Sigmoid colon (tissue), 7 donors: ENCODE results near the gene FCHO2. TPM values are rescaled to one million over a fixed set of nuclear protein-coding genes. Genes with fewer than 3 reads are reported as not detected.

ENCODE experiments used
- DNase-seq: peaks from one replicate; pipeline ENCODE4 v3.0.0-alpha.2; 2019
- H3K27ac ChIP-seq, 4 donors: fragments of 200-600 bp; sonication (generic); one replicate each; pipeline ENCODE4 v1.5.1; 2016 to 2019; ENCODE audit warnings: mild to moderate bottlenecking in 1 of 4
- H3K27me3 ChIP-seq, 3 donors: fragments of 200-600 bp; sonication (generic); one replicate each; pipeline ENCODE4 v1.5.1; 2019; ENCODE audit warnings: mild to moderate bottlenecking in 1 of 3
- H3K36me3 ChIP-seq, 4 donors: fragments of 200-600 bp; sonication (generic); one replicate each; pipeline ENCODE4 v1.5.1; 2016 to 2019
- H3K4me1 ChIP-seq, 4 donors: fragments of 200-600 bp; sonication (generic); one replicate each; pipeline ENCODE4 v1.5.1; 2017 to 2019
- H3K4me3 ChIP-seq, 4 donors: fragments of 200-600 bp; sonication (generic); one replicate each; pipeline ENCODE4 v1.5.1; 2017 to 2019; ENCODE audit warnings: mild to moderate bottlenecking in 2 of 4, moderate library complexity in 1 of 4
- H3K9me3 ChIP-seq, 4 donors: fragments of 200-600 bp in 3 of 4; sonication (generic) in 3 of 4; one replicate each; pipeline versions ENCODE4 v1.5.1 to v1.6.1; 2013 to 2019
- EP300 ChIP-seq, 4 donors: sonication (generic); formaldehyde crosslinking; IDR thresholded peaks; one replicate each; pipeline ENCODE4 v1.6.1; 2017; ENCODE audit warnings: antibody characterized with exemption in 4 of 4
- POLR2A ChIP-seq, 2 donors: fragments of 450-650 bp; IDR thresholded peaks; one replicate each; pipeline ENCODE4 v1.6.1; 2016; ENCODE audit warnings: antibody characterized with exemption in 2 of 2, mild to moderate bottlenecking in 2 of 2, moderate library complexity in 2 of 2
- POLR2AphosphoS5 ChIP-seq, 4 donors: sonication (generic); formaldehyde crosslinking; IDR thresholded peaks; one replicate each; pipeline ENCODE4 v1.6.1; 2017; ENCODE audit warnings: antibody characterized with exemption in 4 of 4
- WGBS, 2 donors: extraction: QIAGEN DNeasy Blood & Tissue Kit; methylation state at CpG; one replicate each; pipeline ENCODE4 v1.1.7; 2013; 5-methylcytosine and 5-hydroxymethylcytosine counted together
- intact Hi-C: fragments of 100-400 bp; cut with DNase I; formaldehyde crosslinking; loops from one replicate; pipeline ENCODE4 v1.15.1; 2023
- polyA plus RNA-seq, 3 donors: library from polyadenylated mRNA; stranded (reverse); fragments of 200-250 nt; gene quantifications; one replicate each; pipeline ENCODE4 v1.2.3, GENCODE V29; 2013
- total RNA-seq, 4 donors: library from RNA; depleted of rRNA; stranded (reverse); fragments of >200 nt; gene quantifications; one replicate each; pipeline ENCODE4 v1.1.0, GENCODE V29; 2016
- TF ChIP-seq, protein P1 (sequence below), 4 experiments: fragments of 450-650 bp in 3 of 4; fragments of 200-600 bp in 1 of 4; IDR thresholded peaks; one replicate each; pipeline ENCODE4 v1.5.1; 2016 to 2019; ENCODE audit warnings: antibody characterized with exemption in 4 of 4, mild to moderate bottlenecking in 3 of 4, moderate library complexity in 2 of 4
- donor health status: healthy with polysubstance abuse.
- donor health status: Bipolar disorder and iron deficiency.
- donor health status: healthy.

The FCHO2 gene
- total and polyA plus RNA-seq, 7 donors: 9.5 to 40.3 (median 36.0) TPM

DNA sequence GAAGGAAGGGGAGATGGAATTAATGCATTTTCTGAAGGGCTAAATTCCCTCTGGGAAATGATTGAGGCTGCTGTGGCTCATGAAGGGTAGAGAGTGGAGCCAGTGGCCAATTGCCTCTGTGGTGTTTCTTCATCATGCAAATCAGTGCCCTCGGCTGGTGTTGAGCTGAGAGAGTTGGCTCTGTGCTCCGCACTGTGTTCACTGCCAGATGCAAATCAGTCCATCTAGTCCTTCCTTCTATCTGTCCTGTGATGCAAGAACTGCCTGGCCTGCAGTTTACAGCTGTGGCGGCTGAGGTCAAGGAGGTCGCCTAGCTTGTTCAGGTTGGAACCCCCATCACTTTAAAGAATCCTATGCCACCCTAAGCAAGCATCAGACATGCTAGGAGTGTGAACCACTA is 170.5 kb downstream of the FCHO2 start:
- no peaks in the 10 kb centered on the region for H3K36me3 ChIP-seq
- peaks cover 3 to 26% (median 17%) of the 10 kb centered on the region in 3 donors for H3K27me3 ChIP-seq
- WGBS, 2 donors: 76 to 85% methylated on average over 4 of the region's 4 CpGs
- H3K4me3 ChIP-seq: no peak overlapping the region
- intact Hi-C loops: no loop called here
- no peaks in the 10 kb centered on the region for H3K4me1 ChIP-seq
- no peak overlapping the region for H3K27ac ChIP-seq
- H3K9me3 ChIP-seq: no peaks in the 10 kb centered on the region
- no peak for DNase-seq
- TF ChIP-seq EP300 (IDR thresholded peaks at IDR 0.05) (no peak), POLR2A (IDR thresholded peaks at IDR 0.05) (no peak), POLR2AphosphoS5 (IDR thresholded peaks at IDR 0.05) (no peak)
- TF ChIP-seq, protein P1, sequence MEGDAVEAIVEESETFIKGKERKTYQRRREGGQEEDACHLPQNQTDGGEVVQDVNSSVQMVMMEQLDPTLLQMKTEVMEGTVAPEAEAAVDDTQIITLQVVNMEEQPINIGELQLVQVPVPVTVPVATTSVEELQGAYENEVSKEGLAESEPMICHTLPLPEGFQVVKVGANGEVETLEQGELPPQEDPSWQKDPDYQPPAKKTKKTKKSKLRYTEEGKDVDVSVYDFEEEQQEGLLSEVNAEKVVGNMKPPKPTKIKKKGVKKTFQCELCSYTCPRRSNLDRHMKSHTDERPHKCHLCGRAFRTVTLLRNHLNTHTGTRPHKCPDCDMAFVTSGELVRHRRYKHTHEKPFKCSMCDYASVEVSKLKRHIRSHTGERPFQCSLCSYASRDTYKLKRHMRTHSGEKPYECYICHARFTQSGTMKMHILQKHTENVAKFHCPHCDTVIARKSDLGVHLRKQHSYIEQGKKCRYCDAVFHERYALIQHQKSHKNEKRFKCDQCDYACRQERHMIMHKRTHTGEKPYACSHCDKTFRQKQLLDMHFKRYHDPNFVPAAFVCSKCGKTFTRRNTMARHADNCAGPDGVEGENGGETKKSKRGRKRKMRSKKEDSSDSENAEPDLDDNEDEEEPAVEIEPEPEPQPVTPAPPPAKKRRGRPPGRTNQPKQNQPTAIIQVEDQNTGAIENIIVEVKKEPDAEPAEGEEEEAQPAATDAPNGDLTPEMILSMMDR (IDR thresholded peaks at IDR 0.05): no peak

DNA sequence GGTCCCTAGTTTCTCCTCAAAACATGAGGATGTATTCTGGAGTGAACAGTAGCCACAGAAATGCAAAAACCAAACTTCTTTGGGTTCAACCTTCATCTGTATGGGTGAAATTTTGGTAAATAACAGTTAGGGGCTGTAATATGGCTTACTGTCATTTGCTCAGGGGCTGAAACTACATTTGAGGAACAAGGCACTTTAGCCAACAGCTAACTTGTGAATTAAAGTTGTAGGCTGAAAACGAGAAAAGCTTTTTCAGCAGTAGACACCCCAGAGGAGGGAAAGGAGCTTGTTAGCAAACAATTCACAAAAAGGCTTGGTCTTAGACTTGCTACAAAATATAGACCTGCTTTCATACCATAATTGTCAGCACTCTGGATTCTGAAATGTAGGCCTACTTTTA is 171.1 kb downstream of the FCHO2 start:
- 65 to 70% methylated on average over 1 of the region's 1 CpG for WGBS, 2 donors
- TF ChIP-seq, protein P1 (IDR thresholded peaks at IDR 0.05): no peak
- TF ChIP-seq POLR2A (IDR thresholded peaks at IDR 0.05): no peak
- no peak for TF ChIP-seq POLR2AphosphoS5 (IDR thresholded peaks at IDR 0.05)
- intact Hi-C loops: no loop called here
- Histone ChIP-seq H3K27ac (no peak overlapping the region), H3K9me3 (no peaks in the 10 kb centered on the region), H3K4me1 (no peaks in the 10 kb centered on the region), H3K36me3 (no peaks in the 10 kb centered on the region), H3K27me3 (peaks cover 3 to 20% (median 11%) of the 10 kb centered on the region in 3 donors), H3K4me3 (no peak overlapping the region)
- DNase-seq: no peak

DNA sequence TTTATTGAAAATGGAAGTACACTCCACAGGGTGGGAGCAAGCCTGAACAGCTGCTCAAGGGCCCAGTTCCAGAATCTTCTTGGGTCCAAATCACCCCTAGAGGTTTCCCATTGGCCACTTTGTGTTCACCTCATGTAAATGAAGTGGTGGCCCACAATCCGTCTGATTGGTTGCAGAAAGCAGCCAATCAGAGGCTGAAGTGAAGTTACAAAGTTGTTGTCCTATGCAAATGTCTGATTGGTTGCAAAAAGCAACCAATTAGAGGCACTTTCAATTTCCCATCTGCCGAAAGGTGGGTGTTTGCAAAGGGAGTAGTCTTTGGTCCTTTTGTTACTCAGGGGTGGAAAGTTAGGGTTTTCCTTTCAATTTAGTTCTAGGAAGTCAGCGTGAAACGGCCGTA is 173.3 kb downstream of the FCHO2 start:
- Histone ChIP-seq H3K9me3 (no peaks in the 10 kb centered on the region), H3K4me1 (no peaks in the 10 kb centered on the region), H3K27me3 (peaks cover 0 to 3% (median 0%) of the 10 kb centered on the region in 3 donors), H3K36me3 (no peaks in the 10 kb centered on the region), H3K27ac (no peak overlapping the region), H3K4me3 (no peak overlapping the region)
- intact Hi-C loops: no loop called here
- no peak for DNase-seq
- 36 to 75% methylated on average over 5 of the region's 5 CpGs for WGBS, 2 donors
- TF ChIP-seq POLR2AphosphoS5 (IDR thresholded peaks at IDR 0.05): no peak
- TF ChIP-seq, protein P1 (IDR thresholded peaks at IDR 0.05): no peak
- no peak for TF ChIP-seq EP300 (IDR thresholded peaks at IDR 0.05)
- no peak for TF ChIP-seq POLR2A (IDR thresholded peaks at IDR 0.05)

DNA sequence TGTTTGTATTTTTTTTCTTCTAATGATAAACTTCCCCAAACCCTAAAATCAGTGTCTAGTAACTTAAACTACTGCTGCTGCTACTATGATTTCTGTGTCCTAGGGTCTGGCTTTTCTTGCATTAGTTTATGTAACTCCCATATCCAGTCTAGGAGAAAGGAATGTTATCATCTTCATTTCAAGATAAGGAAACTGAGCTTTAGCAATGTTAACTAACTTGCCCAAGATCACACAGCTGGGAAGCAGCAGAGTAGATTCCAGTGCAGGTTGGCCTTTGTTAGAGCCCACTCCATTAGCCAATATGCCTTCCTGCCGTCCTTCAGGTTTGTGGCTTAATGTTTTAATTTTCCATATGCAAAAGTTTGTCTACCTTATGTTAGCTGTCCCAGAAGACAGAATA is 175.0 kb downstream of the FCHO2 start:
- Histone ChIP-seq H3K4me1 (no peaks in the 10 kb centered on the region), H3K36me3 (no peaks in the 10 kb centered on the region), H3K27me3 (peaks cover 0 to under 1% (median 0%) of the 10 kb centered on the region in 3 donors), H3K9me3 (no peaks in the 10 kb centered on the region), H3K4me3 (no peak overlapping the region), H3K27ac (no peak overlapping the region)
- no peak for DNase-seq
- WGBS, 2 donors: 66 to 74% methylated on average over 1 of the region's 1 CpG
- intact Hi-C loops: no loop called here
- TF ChIP-seq POLR2A (IDR thresholded peaks at IDR 0.05) (no peak), EP300 (IDR thresholded peaks at IDR 0.05) (no peak), POLR2AphosphoS5 (IDR thresholded peaks at IDR 0.05) (no peak)
- TF ChIP-seq, protein P1 (IDR thresholded peaks at IDR 0.05): no peak

DNA sequence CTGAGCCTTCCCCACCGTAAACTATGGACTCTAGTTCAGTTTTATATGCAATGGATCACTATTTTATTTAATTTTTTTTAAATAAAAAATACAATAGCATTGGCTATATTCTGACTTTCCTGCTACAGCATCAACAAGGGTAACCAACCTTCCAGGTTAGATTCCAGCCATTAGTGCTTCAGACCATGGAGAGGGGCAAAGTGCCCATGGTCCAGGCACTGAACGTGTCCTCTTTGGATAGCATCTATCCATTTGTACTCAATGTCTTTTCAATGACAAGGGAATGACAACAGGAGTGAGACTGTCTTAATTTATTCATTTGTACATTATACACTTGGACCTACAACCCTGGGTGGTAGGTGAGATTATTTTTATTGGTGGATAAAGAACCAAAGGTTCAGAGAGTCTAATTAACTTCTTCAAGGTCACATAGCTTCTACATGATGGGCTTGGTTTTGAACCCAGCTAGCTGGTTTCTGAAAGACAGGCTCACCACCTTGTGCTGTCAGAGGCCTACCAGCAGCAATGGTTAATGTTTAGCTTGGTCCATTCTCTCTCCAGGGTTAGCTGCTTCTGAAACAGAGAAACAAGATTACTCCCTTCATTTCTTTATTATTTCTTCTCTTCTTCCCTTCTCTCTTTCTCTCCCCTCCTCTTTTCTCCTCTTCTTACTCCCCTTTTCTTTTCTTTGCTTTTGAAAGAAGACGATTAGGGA is 176.0 kb downstream of the FCHO2 start:
- H3K4me3 ChIP-seq: no peak overlapping the region
- H3K36me3 ChIP-seq: no peaks in the 10 kb centered on the region
- TF ChIP-seq POLR2AphosphoS5 (IDR thresholded peaks at IDR 0.05) (no peak), POLR2A (IDR thresholded peaks at IDR 0.05) (no peak), EP300 (IDR thresholded peaks at IDR 0.05) (no peak)
- TF ChIP-seq, protein P1 (IDR thresholded peaks at IDR 0.05): no peak
- intact Hi-C loops: no loop called here
- H3K27me3 ChIP-seq: peaks cover 0 to 10% (median 6%) of the 10 kb centered on the region in 3 donors
- H3K4me1 ChIP-seq: no peaks in the 10 kb centered on the region
- WGBS, 2 donors: 53 to 76% methylated on average over 3 of the region's 3 CpGs
- no peaks in the 10 kb centered on the region for H3K9me3 ChIP-seq
- H3K27ac ChIP-seq: no peak overlapping the region
- DNase-seq: no peak
